Measurements from ENCODE around the gene FLVCR2.

Gene FLVCR2

DNA sequence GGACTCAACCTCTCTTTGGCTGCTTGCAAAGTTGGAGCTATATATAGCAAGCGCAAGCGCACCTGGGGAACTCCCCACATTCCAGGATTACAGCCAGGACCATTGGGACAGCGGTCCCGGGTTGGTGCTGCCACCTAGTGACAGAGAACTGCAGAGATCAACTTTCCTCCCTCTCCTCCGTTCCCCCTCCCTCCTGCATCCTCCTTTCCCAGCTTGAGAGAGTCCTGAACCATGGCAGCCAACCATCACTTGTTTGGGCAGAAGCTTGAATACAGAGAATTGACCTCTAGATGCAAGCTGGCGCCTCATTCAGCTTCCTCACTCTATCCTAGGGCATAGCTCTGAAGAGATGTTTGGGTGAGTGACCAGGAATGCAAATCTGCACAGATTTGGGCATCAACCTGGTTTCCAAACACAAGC, 17.4 kb upstream of the FLVCR2 start:
- DNase-seq (ENCODE audit: low read depth, low spot score): peak; percentile 24
- no peak for TF ChIP-seq FOXP2 (optimal IDR thresholded peaks at IDR 0.05; ENCODE audit: control extremely low read depth, extremely low read length, insufficient read depth)
- TF ChIP-seq EZH2 (IDR thresholded peaks at IDR 0.05): no peak
- H3K9ac ChIP-seq (ENCODE audit: insufficient read length): no peak overlapping the region
- H3K36me3 ChIP-seq (ENCODE audit: insufficient read depth, low read length): no peaks in the 10 kb centered on the region
- no peak overlapping the region for H3K27ac ChIP-seq
- H3K4me3 ChIP-seq: no peak overlapping the region
- H3K9me3 ChIP-seq (ENCODE audit: low read depth, low read length): no peaks in the 10 kb centered on the region

DNA sequence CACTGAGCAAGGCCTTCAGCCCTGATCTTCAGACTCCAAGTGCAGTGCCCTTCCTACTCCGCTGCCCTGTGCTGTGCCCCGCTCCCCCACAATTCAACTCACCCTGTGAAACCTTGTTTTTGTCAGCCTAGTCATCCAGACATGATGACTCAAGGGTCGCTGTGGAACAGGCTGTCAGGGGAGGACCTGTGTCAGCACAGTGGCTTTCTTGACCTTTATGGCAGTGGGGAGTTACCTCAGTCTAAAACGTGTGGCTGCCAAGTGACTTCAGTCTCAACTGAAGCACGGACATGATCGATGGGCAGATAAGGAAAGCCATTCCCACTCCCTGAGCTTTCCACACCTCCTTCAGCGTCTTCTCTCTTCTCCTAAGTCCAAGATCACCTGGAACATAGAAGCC, 16.3 kb upstream of the FLVCR2 start:
- TF ChIP-seq EZH2 (IDR thresholded peaks at IDR 0.05) (no peak), POLR2AphosphoS5 (IDR thresholded peaks at IDR 0.05; ENCODE audit: borderline replicate concordance, low read depth, low read length) (no peak), FOXP2 (optimal IDR thresholded peaks at IDR 0.05; ENCODE audit: control extremely low read depth, extremely low read length, insufficient read depth) (no peak)
- Histone ChIP-seq H3K9ac (ENCODE audit: insufficient read length) (no peak overlapping the region), H3K36me3 (ENCODE audit: insufficient read depth, low read length) (no peaks in the 10 kb centered on the region), H3K27ac (no peak overlapping the region), H3K9me3 (ENCODE audit: low read depth, low read length) (no peaks in the 10 kb centered on the region), H3K4me3 (no peak overlapping the region)
- no peak for DNase-seq (ENCODE audit: low read depth, low spot score)

DNA sequence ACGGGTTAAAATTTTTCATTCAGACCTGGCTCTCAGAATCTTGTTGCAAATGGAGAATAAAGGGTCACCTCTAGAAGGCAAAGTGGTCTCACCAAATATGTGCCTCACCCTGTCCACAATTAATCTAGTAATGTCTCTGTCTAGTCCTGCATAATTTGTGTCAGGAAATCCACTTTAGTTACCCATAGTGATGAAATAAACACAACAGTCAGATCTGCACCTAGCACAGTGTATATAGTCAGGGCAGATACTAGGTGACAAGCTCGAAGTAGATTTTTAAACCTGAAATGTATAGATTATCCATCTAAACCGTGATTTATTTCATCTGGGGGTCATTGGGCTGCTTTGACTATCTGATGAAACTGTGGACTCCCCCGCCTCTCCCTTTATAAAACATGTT, 15.9 kb upstream of the FLVCR2 start:
- Histone ChIP-seq H3K27ac (no peak overlapping the region), H3K4me3 (no peak overlapping the region), H3K36me3 (ENCODE audit: insufficient read depth, low read length) (no peaks in the 10 kb centered on the region), H3K9me3 (ENCODE audit: low read depth, low read length) (no peaks in the 10 kb centered on the region), H3K9ac (ENCODE audit: insufficient read length) (no peak overlapping the region)
- TF ChIP-seq EZH2 (IDR thresholded peaks at IDR 0.05): no peak
- no peak for TF ChIP-seq POLR2AphosphoS5 (IDR thresholded peaks at IDR 0.05; ENCODE audit: borderline replicate concordance, low read depth, low read length)
- TF ChIP-seq FOXP2 (optimal IDR thresholded peaks at IDR 0.05; ENCODE audit: control extremely low read depth, extremely low read length, insufficient read depth): no peak
- no peak for DNase-seq (ENCODE audit: low read depth, low spot score)

- no peak overlapping the region for H3K9ac ChIP-seq (ENCODE audit: insufficient read length)
- no peak overlapping the region for H3K27ac ChIP-seq
- H3K4me3 ChIP-seq: no peak overlapping the region
- H3K36me3 ChIP-seq (ENCODE audit: insufficient read depth, low read length): no peaks in the 10 kb centered on the region
- no peaks in the 10 kb centered on the region for H3K9me3 ChIP-seq (ENCODE audit: low read depth, low read length)
- DNase-seq (ENCODE audit: low read depth, low spot score): no peak
- TF ChIP-seq EZH2 (IDR thresholded peaks at IDR 0.05) (no peak), POLR2AphosphoS5 (IDR thresholded peaks at IDR 0.05; ENCODE audit: borderline replicate concordance, low read depth, low read length) (no peak), FOXP2 (optimal IDR thresholded peaks at IDR 0.05; ENCODE audit: control extremely low read depth, extremely low read length, insufficient read depth) (no peak)
These were observed 14.5 kb upstream of the FLVCR2 start for GRCh38 chr14:75563931-75564330.

GRCh38 chr14:75565056-75565455, 13.4 kb upstream of the FLVCR2 start:
- TF ChIP-seq EZH2 (IDR thresholded peaks at IDR 0.05) (no peak), FOXP2 (optimal IDR thresholded peaks at IDR 0.05; ENCODE audit: control extremely low read depth, extremely low read length, insufficient read depth) (no peak), POLR2AphosphoS5 (IDR thresholded peaks at IDR 0.05; ENCODE audit: borderline replicate concordance, low read depth, low read length) (no peak)
- no peaks in the 10 kb centered on the region for H3K36me3 ChIP-seq (ENCODE audit: insufficient read depth, low read length)

GRCh38 chr14:75566321-75566720, 12.1 kb upstream of the FLVCR2 start:
- no peak overlapping the region for H3K27ac ChIP-seq
- no peaks in the 10 kb centered on the region for H3K36me3 ChIP-seq (ENCODE audit: insufficient read depth, low read length)
- H3K9ac ChIP-seq (ENCODE audit: insufficient read length): no peak overlapping the region
- H3K9me3 ChIP-seq (ENCODE audit: low read depth, low read length): no peaks in the 10 kb centered on the region
- TF ChIP-seq POLR2AphosphoS5 (IDR thresholded peaks at IDR 0.05; ENCODE audit: borderline replicate concordance, low read depth, low read length) (no peak), FOXP2 (optimal IDR thresholded peaks at IDR 0.05; ENCODE audit: control extremely low read depth, extremely low read length, insufficient read depth) (no peak), EZH2 (IDR thresholded peaks at IDR 0.05) (no peak)
- no peak for DNase-seq (ENCODE audit: low read depth, low spot score)
- no peak overlapping the region for H3K4me3 ChIP-seq

More at GRCh38 chr14:75565056-75565455, 13.4 kb upstream of the FLVCR2 start:
- DNase-seq (ENCODE audit: low read depth, low spot score): no peak
- Histone ChIP-seq H3K9ac (ENCODE audit: insufficient read length) (no peak overlapping the region), H3K9me3 (ENCODE audit: low read depth, low read length) (no peaks in the 10 kb centered on the region), H3K27ac (no peak overlapping the region), H3K4me3 (no peak overlapping the region)

DNA sequence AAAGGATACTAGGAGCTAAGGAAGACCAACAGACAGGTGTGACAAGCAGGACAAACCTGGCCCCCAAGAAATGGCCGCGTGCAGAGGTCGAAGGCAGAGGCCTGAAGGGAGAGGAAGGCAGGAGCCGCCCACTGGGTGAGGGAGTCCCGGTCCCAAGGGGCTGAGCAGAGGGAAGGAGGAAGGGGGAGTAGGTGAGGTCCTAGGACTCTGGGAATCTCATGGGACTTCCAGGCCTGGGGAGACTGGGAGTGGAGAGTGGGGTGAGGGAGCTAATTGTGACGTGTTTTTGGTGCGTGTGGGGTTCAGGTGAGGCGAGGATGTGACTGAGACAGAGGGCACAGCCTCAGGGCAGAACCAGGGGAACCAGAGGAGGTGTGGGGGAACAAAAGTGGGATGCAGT, 11.7 kb upstream of the FLVCR2 start:
- DNase-seq (ENCODE audit: low read depth, low spot score): no peak
- H3K27ac ChIP-seq: no peak overlapping the region
- TF ChIP-seq FOXP2 (optimal IDR thresholded peaks at IDR 0.05; ENCODE audit: control extremely low read depth, extremely low read length, insufficient read depth) (no peak), EZH2 (IDR thresholded peaks at IDR 0.05) (no peak), POLR2AphosphoS5 (IDR thresholded peaks at IDR 0.05; ENCODE audit: borderline replicate concordance, low read depth, low read length) (no peak)

DNA sequence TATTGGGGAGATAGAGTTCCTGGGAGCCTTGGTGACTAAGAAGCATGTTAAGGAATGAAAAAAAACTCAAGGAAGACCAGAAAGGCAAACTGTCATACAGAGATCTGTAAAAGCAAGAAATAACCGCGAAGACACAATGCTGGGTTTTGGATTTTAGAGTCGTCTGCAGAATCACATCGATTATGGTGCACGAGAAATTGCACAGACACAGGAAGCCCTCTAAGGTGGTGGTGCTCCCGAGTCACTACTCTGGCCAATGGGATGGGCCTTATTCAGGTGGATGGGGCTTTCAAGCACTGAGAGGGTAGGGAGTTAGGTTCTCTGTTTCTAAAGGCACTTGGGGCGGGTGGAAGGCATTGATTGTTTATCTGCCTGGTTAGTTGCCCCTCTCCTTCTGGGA, 10.3 kb upstream of the FLVCR2 start:
- DNase-seq (ENCODE audit: low read depth, low spot score): no peak
- no peak for TF ChIP-seq EZH2 (IDR thresholded peaks at IDR 0.05)
- H3K36me3 ChIP-seq (ENCODE audit: insufficient read depth, low read length): no peaks in the 10 kb centered on the region
- no peak overlapping the region for H3K27ac ChIP-seq
- no peak overlapping the region for H3K9ac ChIP-seq (ENCODE audit: insufficient read length)
- no peak overlapping the region for H3K4me3 ChIP-seq
- H3K9me3 ChIP-seq (ENCODE audit: low read depth, low read length): no peaks in the 10 kb centered on the region

More for the DNA sequence above, 11.7 kb upstream of the FLVCR2 start:
- no peaks in the 10 kb centered on the region for H3K36me3 ChIP-seq (ENCODE audit: insufficient read depth, low read length)
- no peak overlapping the region for H3K4me3 ChIP-seq
- no peak overlapping the region for H3K9ac ChIP-seq (ENCODE audit: insufficient read length)
- no peaks in the 10 kb centered on the region for H3K9me3 ChIP-seq (ENCODE audit: low read depth, low read length)

- TF ChIP-seq EZH2 (IDR thresholded peaks at IDR 0.05) (no peak), POLR2AphosphoS5 (IDR thresholded peaks at IDR 0.05; ENCODE audit: borderline replicate concordance, low read depth, low read length) (no peak), FOXP2 (optimal IDR thresholded peaks at IDR 0.05; ENCODE audit: control extremely low read depth, extremely low read length, insufficient read depth) (no peak)
- Histone ChIP-seq H3K9ac (ENCODE audit: insufficient read length) (no peak overlapping the region), H3K36me3 (ENCODE audit: insufficient read depth, low read length) (no peaks in the 10 kb centered on the region), H3K4me3 (no peak overlapping the region), H3K27ac (no peak overlapping the region), H3K9me3 (ENCODE audit: low read depth, low read length) (no peaks in the 10 kb centered on the region)
- DNase-seq (ENCODE audit: low read depth, low spot score): no peak
These were observed 9.6 kb upstream of the FLVCR2 start for GRCh38 chr14:75568791-75569190.

All from SK-N-MC (cell line).